ENCODE data around the gene PTPRK. TPM values are rescaled to one million over a fixed set of nuclear protein-coding genes. Genes with fewer than 3 reads are reported as not detected.

Gene PTPRK
- total and polyA plus RNA-seq, 8 donors, result 57.0 to 90.4 (median 78.6) TPM

DNA sequence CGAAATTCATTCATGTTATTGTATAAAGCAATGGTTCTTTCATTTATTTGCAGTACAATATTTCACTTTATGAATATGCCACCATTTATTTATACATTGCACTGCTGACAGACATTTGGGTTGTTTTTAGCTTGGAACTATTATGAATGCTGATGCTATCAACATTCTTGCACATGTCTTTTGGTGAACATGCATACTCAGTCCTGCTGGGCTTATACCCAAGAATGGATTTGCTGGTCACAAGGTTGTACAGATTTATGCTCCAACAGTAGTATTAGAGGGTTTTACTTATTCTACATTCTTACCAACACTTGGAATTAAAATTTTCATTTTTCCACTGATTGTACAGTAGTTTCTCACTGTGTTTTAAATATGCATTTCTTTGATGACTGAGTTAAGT is 126.2 kb downstream of the PTPRK start:
- TF ChIP-seq, protein P1, sequence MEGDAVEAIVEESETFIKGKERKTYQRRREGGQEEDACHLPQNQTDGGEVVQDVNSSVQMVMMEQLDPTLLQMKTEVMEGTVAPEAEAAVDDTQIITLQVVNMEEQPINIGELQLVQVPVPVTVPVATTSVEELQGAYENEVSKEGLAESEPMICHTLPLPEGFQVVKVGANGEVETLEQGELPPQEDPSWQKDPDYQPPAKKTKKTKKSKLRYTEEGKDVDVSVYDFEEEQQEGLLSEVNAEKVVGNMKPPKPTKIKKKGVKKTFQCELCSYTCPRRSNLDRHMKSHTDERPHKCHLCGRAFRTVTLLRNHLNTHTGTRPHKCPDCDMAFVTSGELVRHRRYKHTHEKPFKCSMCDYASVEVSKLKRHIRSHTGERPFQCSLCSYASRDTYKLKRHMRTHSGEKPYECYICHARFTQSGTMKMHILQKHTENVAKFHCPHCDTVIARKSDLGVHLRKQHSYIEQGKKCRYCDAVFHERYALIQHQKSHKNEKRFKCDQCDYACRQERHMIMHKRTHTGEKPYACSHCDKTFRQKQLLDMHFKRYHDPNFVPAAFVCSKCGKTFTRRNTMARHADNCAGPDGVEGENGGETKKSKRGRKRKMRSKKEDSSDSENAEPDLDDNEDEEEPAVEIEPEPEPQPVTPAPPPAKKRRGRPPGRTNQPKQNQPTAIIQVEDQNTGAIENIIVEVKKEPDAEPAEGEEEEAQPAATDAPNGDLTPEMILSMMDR (IDR thresholded peaks at IDR 0.05), result no peak
- Histone ChIP-seq H3K4me1 (peaks cover 0 to 4% of the 10 kb centered on the region in 2 donors), H3K27ac (no peak overlapping the region), H3K9me3 (no peaks in the 10 kb centered on the region), H3K4me3 (no peak overlapping the region), H3K27me3 (no peaks in the 10 kb centered on the region), H3K36me3 (no peaks in the 10 kb centered on the region)
- DNase-seq (no peak), ATAC-seq (no peak)
- intact Hi-C loops (cut with DNase I), result no loop called here

DNA sequence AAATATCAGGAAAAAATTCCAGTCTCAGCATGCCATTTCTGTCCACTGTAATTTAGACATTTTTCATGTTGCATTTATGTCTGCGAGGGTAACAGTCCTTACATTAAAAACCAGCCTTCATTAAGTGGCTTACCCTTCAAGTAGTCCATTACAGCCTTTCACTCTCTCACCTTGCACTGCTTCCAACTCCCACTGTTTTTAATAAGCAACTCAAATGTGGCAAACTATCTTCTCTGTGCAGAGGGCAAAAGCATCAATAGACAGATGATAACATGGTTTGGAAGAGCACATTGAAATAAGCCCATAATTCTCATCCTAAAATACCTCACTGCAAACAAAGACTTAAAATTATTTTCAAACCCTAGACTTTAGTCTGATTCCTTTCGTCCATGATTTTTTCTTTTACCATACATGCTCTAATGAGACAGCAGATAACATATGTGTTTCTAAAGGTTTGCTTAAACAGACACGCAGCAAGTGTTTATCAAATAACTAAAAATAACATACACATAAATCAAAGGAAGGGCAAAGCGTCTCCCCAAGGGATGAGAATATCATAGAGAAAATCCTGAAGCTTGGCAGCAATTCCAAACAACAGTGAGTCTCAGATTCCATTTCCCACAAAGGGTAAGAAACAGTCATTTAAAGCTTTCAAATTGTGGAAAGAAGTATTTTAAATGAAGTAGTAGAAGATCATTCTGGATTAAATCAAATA is 130.4 kb downstream of the PTPRK start:
- ATAC-seq (no peak), DNase-seq (no peak)
- TF ChIP-seq, protein P1 (IDR thresholded peaks at IDR 0.05), result no peak
- Histone ChIP-seq H3K27ac (no peak overlapping the region), H3K4me1 (peaks cover 0 to 4% of the 10 kb centered on the region in 2 donors), H3K4me3 (no peak overlapping the region), H3K9me3 (no peaks in the 10 kb centered on the region), H3K27me3 (no peaks in the 10 kb centered on the region), H3K36me3 (no peaks in the 10 kb centered on the region)
- intact Hi-C loops (cut with DNase I), result no loop called here

DNA sequence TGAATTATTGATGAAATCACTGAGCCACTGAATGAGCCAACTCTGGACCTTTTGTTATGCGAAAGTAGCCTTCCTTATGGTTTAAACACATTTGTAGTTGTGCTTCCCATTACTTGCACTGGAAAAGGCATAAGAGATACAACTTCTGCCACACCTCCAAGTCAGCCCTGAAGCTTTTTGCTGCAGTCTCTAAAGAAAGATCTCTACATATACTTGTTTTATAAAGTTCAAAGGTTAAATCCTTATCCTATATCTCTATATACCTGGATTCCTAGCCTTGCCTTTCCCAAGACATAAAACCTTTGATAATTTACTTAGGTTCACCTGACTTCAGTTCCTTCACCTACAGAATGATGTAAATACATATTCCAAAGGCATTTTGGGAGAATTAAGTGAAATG is 132.0 kb downstream of the PTPRK start:
- Histone ChIP-seq H3K27ac (no peak overlapping the region), H3K4me3 (no peak overlapping the region), H3K27me3 (no peaks in the 10 kb centered on the region), H3K4me1 (no peaks in the 10 kb centered on the region), H3K9me3 (no peaks in the 10 kb centered on the region), H3K36me3 (no peaks in the 10 kb centered on the region)
- TF ChIP-seq, protein P1 (IDR thresholded peaks at IDR 0.05), result no peak
- DNase-seq (no peak), ATAC-seq (no peak)
- intact Hi-C loops (cut with DNase I), result no loop called here

DNA sequence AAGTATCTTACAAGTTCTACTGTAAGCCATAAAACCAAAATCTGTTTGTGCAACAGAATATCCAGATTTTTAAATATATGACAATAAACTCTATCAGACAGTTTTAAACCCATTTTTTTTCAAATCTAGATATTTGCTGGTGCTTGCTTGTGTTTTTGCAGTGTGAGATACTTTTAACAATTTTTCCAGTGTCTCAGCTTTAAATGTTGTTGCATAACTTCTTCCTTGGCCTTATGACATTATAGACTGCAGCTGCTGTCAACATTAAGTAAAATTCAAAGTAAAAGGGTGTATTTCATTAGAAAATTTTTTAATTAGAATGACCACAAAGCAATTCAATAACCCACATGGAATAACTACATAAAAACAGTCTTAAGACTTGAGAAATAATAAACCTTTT is 139.5 kb downstream of the PTPRK start:
- intact Hi-C loops (cut with DNase I), result no loop called here
- Histone ChIP-seq H3K27ac (no peak overlapping the region), H3K4me1 (no peaks in the 10 kb centered on the region), H3K36me3 (no peaks in the 10 kb centered on the region), H3K27me3 (no peaks in the 10 kb centered on the region), H3K9me3 (peaks cover 0 to 19% of the 10 kb centered on the region in 2 donors), H3K4me3 (no peak overlapping the region)
- peak in 1 of 4 donors; percentile 21 for DNase-seq
- ATAC-seq, result no peak
- TF ChIP-seq, protein P1 (IDR thresholded peaks at IDR 0.05), result no peak

DNA sequence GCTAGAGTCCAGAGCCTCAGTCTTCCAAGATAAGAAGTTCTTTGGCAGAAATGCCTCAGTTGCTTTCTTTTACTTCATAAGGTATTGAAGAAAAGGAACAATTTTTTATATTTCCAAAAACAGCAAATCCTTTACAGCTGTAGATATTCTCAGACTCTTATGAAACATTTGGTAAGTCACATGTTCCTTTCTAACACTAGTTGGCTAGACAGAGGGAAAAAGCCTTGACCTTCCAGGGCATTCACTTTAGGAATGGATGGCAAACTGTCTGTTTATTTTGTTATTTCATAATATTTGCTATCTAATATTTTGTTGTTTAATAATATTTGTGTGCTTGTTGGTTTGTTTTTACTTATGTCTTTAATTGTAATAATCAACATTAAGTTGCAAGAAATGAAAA is 140.8 kb downstream of the PTPRK start:
- Histone ChIP-seq H3K36me3 (no peaks in the 10 kb centered on the region), H3K9me3 (peaks cover 0 to 26% of the 10 kb centered on the region in 2 donors), H3K4me3 (no peak overlapping the region), H3K27me3 (no peaks in the 10 kb centered on the region), H3K27ac (no peak overlapping the region), H3K4me1 (no peaks in the 10 kb centered on the region)
- TF ChIP-seq, protein P1 (IDR thresholded peaks at IDR 0.05), result no peak
- DNase-seq (no peak), ATAC-seq (no peak)
- intact Hi-C loops (cut with DNase I), result no loop called here

Measured in left lung (tissue), 10 donors.